H1 (cell line): Measurements from ENCODE around the gene NHSL2. TPM values are rescaled to one million over a fixed set of nuclear protein-coding genes. Genes with fewer than 3 reads are reported as not detected.

Source experiments
- CTCF ChIA-PET: fragments of 300-600 bp; sonication (Branson Sonifier 250); formaldehyde crosslinking; loops from one replicate; lab custom pipeline; 2021; ENCODE audit not compliant: partially characterized antibody; lab: Charles Lee
- POLR2A ChIA-PET: fragments of 300-600 bp; sonication (Branson Sonifier 250); formaldehyde crosslinking; loops from one replicate; lab custom pipeline; 2021; ENCODE audit warnings: inconsistent platforms; ENCODE audit not compliant: partially characterized antibody; lab: Charles Lee
- DNase-seq, 2 experiments: peaks; one replicate each; pipeline versions ENCODE4 v3.0.0 to v3.0.0-alpha.2; 2010 to 2022; ENCODE audit warnings: low spot score in 2 of 2, low read depth in 1 of 2, mixed read lengths in 1 of 2
- FAIRE-seq: peaks from 2 replicates; lab custom pipeline; 2011; peaks lifted over from hg19 to GRCh38; lab: Jason Lieb, UNC
- H2AFZ ChIP-seq: 2 replicates; pipeline ENCODE4 v1.8.1; 2012; ENCODE audit warnings: low read length, inconsistent platforms
- H2AK5ac ChIP-seq: 2 replicates; pipeline ENCODE4 v1.6.1; 2013; ENCODE audit warnings: low read depth, low read length
- H2BK120ac ChIP-seq: replicated peaks from 2 replicates; pipeline ENCODE3; 2013; ENCODE audit warnings: low read depth, low read length, inconsistent platforms
- H2BK12ac ChIP-seq: 2 replicates; pipeline ENCODE4 v1.6.1; 2013; ENCODE audit warnings: low read depth, low read length
- H2BK15ac ChIP-seq: 2 replicates; pipeline ENCODE4 v1.6.1; 2013; ENCODE audit warnings: low read length
- H2BK20ac ChIP-seq: 2 replicates; pipeline ENCODE4 v1.6.1; 2013; ENCODE audit warnings: low read length
- H2BK5ac ChIP-seq: 2 replicates; pipeline ENCODE4 v1.6.1; 2013; ENCODE audit warnings: low read depth, low read length
- H3K14ac ChIP-seq: 2 replicates; pipeline ENCODE4 v1.6.1; 2013; ENCODE audit warnings: inconsistent platforms; ENCODE audit not compliant: insufficient read length
- H3K18ac ChIP-seq: 2 replicates; pipeline ENCODE4 v1.6.1; 2013; ENCODE audit warnings: low read length; ENCODE audit errors: extremely low read depth
- H3K23ac ChIP-seq: 2 replicates; pipeline ENCODE4 v1.6.1; 2013; ENCODE audit warnings: inconsistent platforms; ENCODE audit not compliant: insufficient read length
- H3K23me2 ChIP-seq: 2 replicates; pipeline ENCODE4 v1.6.1; 2013; ENCODE audit warnings: low read depth, low read length
- H3K27ac ChIP-seq: 2 replicates; pipeline ENCODE4 v1.6.1; 2011; ENCODE audit warnings: low read depth, low read length, inconsistent platforms
- H3K27me3 ChIP-seq, 4 experiments: replicated peaks in 1 of 4; 1 replicate in 1 of 4; 2 replicates in 3 of 4; pipeline versions ENCODE4 v1.6.1 to v1.8.1; 2011 to 2013; ENCODE audit warnings: low read length in 3 of 4, mild to moderate bottlenecking in 3 of 4, inconsistent platforms in 2 of 4, mixed read lengths in 2 of 4, moderate library complexity in 1 of 4; ENCODE audit not compliant: control insufficient read depth in 3 of 4, insufficient read depth in 3 of 4; ENCODE audit errors: extremely low read depth in 1 of 4
- H3K36me3 ChIP-seq, 4 experiments: 2 replicates each; pipeline versions ENCODE4 v1.6.1 to v1.8.1; 2011 to 2013; ENCODE audit warnings: mild to moderate bottlenecking in 4 of 4, low read length in 3 of 4, moderate library complexity in 2 of 4, control low read depth in 1 of 4, inconsistent platforms in 1 of 4; ENCODE audit not compliant: insufficient read depth in 4 of 4, control insufficient read depth in 2 of 4
- H3K4ac ChIP-seq: replicated peaks from 2 replicates; pipeline ENCODE3; 2013; ENCODE audit warnings: low read length, low read depth, mixed read lengths, inconsistent platforms; ENCODE audit not compliant: insufficient read length
- H3K4me1 ChIP-seq, 4 experiments: replicated peaks in 1 of 4; 1 replicate in 1 of 4; 2 replicates in 3 of 4; pipeline versions ENCODE4 v1.6.1 to v1.8.1; 2011 to 2013; ENCODE audit warnings: low read length in 3 of 4, inconsistent platforms in 2 of 4, mixed read lengths in 1 of 4; ENCODE audit not compliant: insufficient read depth in 4 of 4, control insufficient read depth in 3 of 4
- H3K4me2 ChIP-seq, 2 experiments: 2 replicates each; pipeline versions ENCODE4 v1.6.1 to v1.8.1; 2011 to 2013; ENCODE audit warnings: low read depth in 2 of 2, low read length in 2 of 2, control low read depth in 1 of 2, inconsistent platforms in 1 of 2, mild to moderate bottlenecking in 1 of 2; ENCODE audit not compliant: insufficient read depth in 1 of 2
- H3K4me3 ChIP-seq, 4 experiments: fragments of 200-600, 300-600 bp in 1 of 4; sonication (generic), shearing (Covaris generic), sonication (Bioruptor Twin) in 1 of 4; 2 replicates each; pipeline versions ENCODE4 v1.5.1 to v1.8.1; 2011 to 2016; ENCODE audit warnings: low read length in 4 of 4, low read depth in 3 of 4, control low read depth in 2 of 4, inconsistent platforms in 2 of 4, mild to moderate bottlenecking in 2 of 4, mixed read lengths in 1 of 4, moderate library complexity in 1 of 4; ENCODE audit not compliant: insufficient read depth in 2 of 4; ENCODE audit errors: extremely low read depth in 1 of 4
- H3K56ac ChIP-seq: replicated peaks from 2 replicates; pipeline ENCODE3; 2013; ENCODE audit warnings: low read depth, mild to moderate bottlenecking, mixed read lengths, low read length, inconsistent platforms; ENCODE audit not compliant: insufficient read length
- H3K79me1 ChIP-seq: 2 replicates; pipeline ENCODE4 v1.6.1; 2013; ENCODE audit warnings: low read depth, low read length, control low read depth
- H3K79me2 ChIP-seq, 2 experiments: 2 replicates each; pipeline versions ENCODE4 v1.6.1 to v1.8.1; 2012 to 2013; ENCODE audit warnings: low read length in 2 of 2, mild to moderate bottlenecking in 2 of 2, inconsistent platforms in 1 of 2; ENCODE audit not compliant: insufficient read depth in 2 of 2, control insufficient read depth in 1 of 2
- H3K9ac ChIP-seq, 4 experiments: replicated peaks in 1 of 4; 1 replicate in 1 of 4; 2 replicates in 3 of 4; pipeline versions ENCODE4 v1.6.1 to v1.8.1; 2011 to 2013; ENCODE audit warnings: low read depth in 3 of 4, low read length in 3 of 4, control low read depth in 2 of 4, mild to moderate bottlenecking in 2 of 4, moderate library complexity in 2 of 4, inconsistent platforms in 1 of 4; ENCODE audit errors: extremely low read depth in 1 of 4
- H3K9me3 ChIP-seq, 2 experiments: 2 replicates each; pipeline versions ENCODE4 v1.6.1 to v1.8.1; 2012 to 2013; ENCODE audit warnings: mild to moderate bottlenecking in 2 of 2, moderate library complexity in 2 of 2, control low read depth in 1 of 2, inconsistent platforms in 1 of 2, low read depth in 1 of 2, low read length in 1 of 2, mixed read lengths in 1 of 2; ENCODE audit not compliant: insufficient read depth in 2 of 2
- H4K20me1 ChIP-seq, 2 experiments: replicated peaks in 1 of 2; 2 replicates each; pipeline versions ENCODE3 to v1.8.1; 2011 to 2013; ENCODE audit warnings: inconsistent platforms in 2 of 2, low read length in 2 of 2, mild to moderate bottlenecking in 1 of 2; ENCODE audit not compliant: insufficient read depth in 2 of 2, control insufficient read depth in 1 of 2
- H4K5ac ChIP-seq: 2 replicates; pipeline ENCODE4 v1.6.1; 2013; ENCODE audit warnings: low read length, low read depth, mixed read lengths, inconsistent platforms; ENCODE audit not compliant: insufficient read length
- H4K8ac ChIP-seq: 2 replicates; pipeline ENCODE4 v1.8.0; 2013; ENCODE audit warnings: mild to moderate bottlenecking, moderate library complexity, low read length, inconsistent platforms; ENCODE audit not compliant: insufficient read depth; ENCODE audit errors: extremely low read depth
- H4K91ac ChIP-seq: replicated peaks from 2 replicates; pipeline ENCODE3; 2013; ENCODE audit warnings: low read length, mixed read lengths, inconsistent platforms; ENCODE audit not compliant: insufficient read length
- CTBP2 ChIP-seq: IDR thresholded peaks from 2 replicates; pipeline ENCODE4 v1.7.0; 2011; ENCODE audit warnings: borderline replicate concordance, mild to moderate bottlenecking, moderate library complexity, mixed read lengths, low read length; ENCODE audit not compliant: insufficient read depth, insufficient read length
- HDAC6 ChIP-seq: IDR thresholded peaks from one replicate; pipeline ENCODE4 v1.7.1; 2012; ENCODE audit warnings: low read depth, mild to moderate bottlenecking, inconsistent platforms, low read length, moderate library complexity
- MAX ChIP-seq: IDR thresholded peaks from 2 replicates; pipeline ENCODE4 v1.6.1; 2012; ENCODE audit warnings: inconsistent platforms
- PHF8 ChIP-seq: fragments of 200-600 bp; sonication (generic); conservative IDR thresholded peaks from 2 replicates; pipeline ENCODE4 v1.7.1; 2012; ENCODE audit warnings: low read depth, mild to moderate bottlenecking, inconsistent platforms, low read length, moderate library complexity
- SAP30 ChIP-seq: fragments of 300-600 bp; sonication (generic); IDR thresholded peaks from 2 replicates; pipeline ENCODE4 v1.7.1; 2012; ENCODE audit warnings: low read length, moderate library complexity, mild to moderate bottlenecking, inconsistent platforms; ENCODE audit not compliant: insufficient read depth, insufficient replicate concordance
- WGBS, 2 experiments: shearing (Covaris generic) in 1 of 2; methylation state at CpG; one replicate each; pipeline versions ENCODE4 v1.1.6 to v1.1.7; 2013 to 2015; ENCODE audit warnings: low lambda C conversion rate in 2 of 2, mixed read lengths in 2 of 2, inconsistent platforms in 1 of 2, low coverage in 1 of 2, missing lambda C conversion rate in 1 of 2; ENCODE audit not compliant: insufficient replicate concordance in 2 of 2, insufficient coverage in 1 of 2, insufficient read length in 1 of 2; ENCODE audit errors: extremely low coverage in 1 of 2, missing lambda C conversion rate in 1 of 2; 5-methylcytosine and 5-hydroxymethylcytosine counted together
- polyA plus RNA-seq, 7 experiments: library from polyadenylated mRNA; depleted of rRNA in 3 of 7; stranded (reverse) in 5 of 7; unstranded in 2 of 7; fragments of >200 nt in 5 of 7; fragments of 200-250 nt in 2 of 7; gene quantifications; 1 replicate in 5 of 7; 2 replicates in 1 of 7; 4 replicates in 1 of 7; pipeline versions ENCODE4 v1.2.1 to v1.2.3, GENCODE V29; 2011 to 2013; ENCODE audit warnings: missing spikeins in 2 of 7, mixed read lengths in 2 of 7
- total RNA-seq: library from RNA; stranded (reverse); fragmentation: NEBNext Ultra II Directional; extraction: Animal tissue kit (Norgen Biotek cat#: 25700); gene quantifications from 2 replicates; pipeline ENCODE4 v1.2.1, GENCODE V29; 2021

The NHSL2 gene
- total and polyA plus RNA-seq, 2 of the 8 experiments (the other 6 are each of a cell fraction or from before 2014, with no cell fraction given): 3.7 to 7.2 TPM

- no peak overlapping the region for H2BK120ac ChIP-seq
- no peak overlapping the region for H3K27ac ChIP-seq
- H3K56ac ChIP-seq: no peak overlapping the region
- H2AK5ac ChIP-seq: no peak overlapping the region
- no peaks in the 10 kb centered on the region for H3K9me3 ChIP-seq
- no peak overlapping the region for H3K14ac ChIP-seq
- no peaks in the 10 kb centered on the region; the same call in 1 of the 2 replicates for H3K23me2 ChIP-seq
- H3K79me1 ChIP-seq: no peaks in the 10 kb centered on the region
- ChIA-PET POLR2A (no interaction called here), CTCF (interaction anchor here (0.6 kb wide), 1 partner anchor 10 kb away, joined by 3 read pairs; no protein-coding TSS in a partner anchor)
- WGBS, 2 experiments: 76% methylated on average over 2 of the region's 2 CpGs; no CpG with 5 or more reads in 1 of the 2 experiments
- no peaks in the 10 kb centered on the region for H3K27me3 ChIP-seq
- H2BK12ac ChIP-seq: no peak overlapping the region
- no peak overlapping the region for H3K18ac ChIP-seq
- FAIRE-seq (no peak), DNase-seq (no peak)
- H4K5ac ChIP-seq: no peak overlapping the region
- no peak overlapping the region for H2BK5ac ChIP-seq
- H2BK15ac ChIP-seq: no peak overlapping the region
- no peak overlapping the region for H4K91ac ChIP-seq
- H2AFZ ChIP-seq: no peak overlapping the region
- H2BK20ac ChIP-seq: no peak overlapping the region
- H4K8ac ChIP-seq: no peak overlapping the region
- peaks cover 0 to 4% (median 2%) of the 10 kb centered on the region in 4 experiments; a peak in 2 of 8 replicates for H3K36me3 ChIP-seq
- no peak overlapping the region for H3K23ac ChIP-seq
- peaks cover 0 to 3% of the 10 kb centered on the region in 2 experiments for H4K20me1 ChIP-seq
- H3K9ac ChIP-seq: no peak overlapping the region
- no peak overlapping the region for H3K4me3 ChIP-seq
- no peak overlapping the region for H3K4me2 ChIP-seq
- TF ChIP-seq MAX: no peak
- no peak for TF ChIP-seq PHF8
- no peak for TF ChIP-seq HDAC6
- TF ChIP-seq CTBP2: no peak
- no peak for TF ChIP-seq SAP30
- H3K79me2 ChIP-seq: no peaks in the 10 kb centered on the region
- H3K4ac ChIP-seq: no peak overlapping the region
- H3K4me1 ChIP-seq: no peaks in the 10 kb centered on the region
These were observed 232.9 kb downstream of the NHSL2 start for GRCh38 chrX:72143609-72143907.
